NCI-H526 (cell line): ENCODE data around the gene CCDC85B.

ENCODE experiments used
- DNase-seq, 2 experiments: peaks; one replicate each; lab custom pipeline; 2025; lab: John Stamatoyannopoulos, UW

Gene CCDC85B

GRCh38 chr11:65934014-65934413, 43.5 kb downstream of the CCDC85B start:
- DNase-seq, result no peak

DNA sequence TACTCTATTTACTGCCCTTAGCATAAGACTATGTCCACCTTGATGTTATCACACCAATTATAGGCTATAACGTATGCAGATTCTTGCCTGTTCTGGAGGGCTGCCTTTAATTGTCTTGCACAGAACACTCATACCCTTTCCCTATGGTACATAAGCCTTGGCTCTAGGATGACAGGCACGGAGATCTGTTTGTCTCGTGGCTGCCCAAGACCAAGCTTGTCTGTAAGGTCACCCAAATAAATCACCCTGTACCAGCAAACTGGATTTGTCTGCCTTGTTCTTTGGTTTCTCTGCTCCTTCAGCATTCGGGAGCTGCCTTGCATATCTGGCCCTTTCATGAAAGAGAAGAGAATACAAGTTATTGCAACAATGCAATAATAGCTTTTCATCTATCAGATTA, 47.3 kb downstream of the CCDC85B start:
- no peak for DNase-seq
